Suppressor macrophage treated with lipopolysaccharide for 4 hours (primary cell): ENCODE results near the gene TMEM250.

Experiments used
- DNase-seq: peaks from one replicate; pipeline ENCODE4 v3.0.0-alpha.2; 2020

Gene TMEM250

GRCh38 chr9:136131629-136132511 lies 13.2 kb upstream of the TMEM250 start:
- DNase-seq = no peak

GRCh38 chr9:136129176-136129575 lies 10.5 kb upstream of the TMEM250 start:
- no peak for DNase-seq

GRCh38 chr9:136128436-136128835 lies 9.8 kb upstream of the TMEM250 start:
- DNase-seq = no peak

- no peak for DNase-seq
Observed at GRCh38 chr9:136127313-136127712, 8.6 kb upstream of the TMEM250 start.

GRCh38 chr9:136124976-136125692 lies 6.5 kb upstream of the TMEM250 start:
- DNase-seq = no peak

- DNase-seq = peak; percentile 83
Observed at GRCh38 chr9:136122425-136123383, 4.0 kb upstream of the TMEM250 start.

GRCh38 chr9:136121801-136122200 lies 3.1 kb upstream of the TMEM250 start:
- DNase-seq = no peak

- DNase-seq = no peak
Observed at GRCh38 chr9:136120438-136120844, 1.8 kb upstream of the TMEM250 start.

GRCh38 chr9:136119883-136120393 lies 1.3 kb upstream of the TMEM250 start:
- no peak for DNase-seq

GRCh38 chr9:136119061-136119882 lies 597 bp upstream of the TMEM250 start:
- peak; percentile 42 for DNase-seq

GRCh38 chr9:136117916-136118319 lies 757 bp downstream of the TMEM250 start:
- DNase-seq = peak; percentile 12

GRCh38 chr9:136117291-136117915 lies 1.3 kb downstream of the TMEM250 start:
- peak; percentile 15 for DNase-seq

- DNase-seq = no peak
Observed at GRCh38 chr9:136116360-136117098, 2.1 kb downstream of the TMEM250 start.

GRCh38 chr9:136115641-136116359 lies 2.9 kb downstream of the TMEM250 start:
- DNase-seq = no peak

- no peak for DNase-seq
Observed at GRCh38 chr9:136115206-136115605, 3.5 kb downstream of the TMEM250 start.

GRCh38 chr9:136114610-136115009 lies 4.1 kb downstream of the TMEM250 start:
- no peak for DNase-seq

- no peak for DNase-seq
Observed at GRCh38 chr9:136112541-136112940, 6.1 kb downstream of the TMEM250 start.

- DNase-seq = no peak
Observed at GRCh38 chr9:136111910-136112309, 6.8 kb downstream of the TMEM250 start.

- no peak for DNase-seq
Observed at GRCh38 chr9:136111190-136111589, 7.5 kb downstream of the TMEM250 start.
